Stomach (tissue), 4 donors: ENCODE results near the gene GHRHR.

ENCODE experiments used
- EP300 ChIP-seq: sonication (generic); formaldehyde crosslinking; IDR thresholded peaks from one replicate; pipeline ENCODE4 v1.6.1; 2017; ENCODE audit warnings: antibody characterized with exemption
- POLR2A ChIP-seq, 4 donors: fragments of 450-650 bp; IDR thresholded peaks; one replicate each; pipeline ENCODE4 v1.6.1; 2016; ENCODE audit warnings: antibody characterized with exemption in 4 of 4, control low read depth in 2 of 4, mild to moderate bottlenecking in 1 of 4, moderate library complexity in 1 of 4
- TF ChIP-seq, protein P1 (sequence below), 7 experiments: fragments of 450-650 bp in 4 of 7; fragments of 200-600 bp in 3 of 7; sonication (generic) in 3 of 7; IDR thresholded peaks; one replicate each; pipeline ENCODE4 v1.5.1; 2016 to 2019; ENCODE audit warnings: antibody characterized with exemption in 7 of 7, control low read depth in 2 of 7, mild to moderate bottlenecking in 1 of 7

GRCh38 chr7:30994206-30995100 is 30.7 kb downstream of the GHRHR start:
- TF ChIP-seq POLR2A (IDR thresholded peaks at IDR 0.05) (no peak), EP300 (no peak)
- TF ChIP-seq, protein P1, sequence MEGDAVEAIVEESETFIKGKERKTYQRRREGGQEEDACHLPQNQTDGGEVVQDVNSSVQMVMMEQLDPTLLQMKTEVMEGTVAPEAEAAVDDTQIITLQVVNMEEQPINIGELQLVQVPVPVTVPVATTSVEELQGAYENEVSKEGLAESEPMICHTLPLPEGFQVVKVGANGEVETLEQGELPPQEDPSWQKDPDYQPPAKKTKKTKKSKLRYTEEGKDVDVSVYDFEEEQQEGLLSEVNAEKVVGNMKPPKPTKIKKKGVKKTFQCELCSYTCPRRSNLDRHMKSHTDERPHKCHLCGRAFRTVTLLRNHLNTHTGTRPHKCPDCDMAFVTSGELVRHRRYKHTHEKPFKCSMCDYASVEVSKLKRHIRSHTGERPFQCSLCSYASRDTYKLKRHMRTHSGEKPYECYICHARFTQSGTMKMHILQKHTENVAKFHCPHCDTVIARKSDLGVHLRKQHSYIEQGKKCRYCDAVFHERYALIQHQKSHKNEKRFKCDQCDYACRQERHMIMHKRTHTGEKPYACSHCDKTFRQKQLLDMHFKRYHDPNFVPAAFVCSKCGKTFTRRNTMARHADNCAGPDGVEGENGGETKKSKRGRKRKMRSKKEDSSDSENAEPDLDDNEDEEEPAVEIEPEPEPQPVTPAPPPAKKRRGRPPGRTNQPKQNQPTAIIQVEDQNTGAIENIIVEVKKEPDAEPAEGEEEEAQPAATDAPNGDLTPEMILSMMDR (IDR thresholded peaks at IDR 0.05), result no peak
